Astrocyte of the cerebellum (primary cell): ENCODE results near the gene PIP4P1.

Experiments
- DNase-seq: peaks from one replicate; pipeline ENCODE4 v3.0.0-alpha.2; 2011; ENCODE audit warnings: low read depth
- H3K4me3 ChIP-seq: 2 replicates; pipeline ENCODE4 v1.5.1; 2011; ENCODE audit warnings: mild to moderate bottlenecking, low read depth, low read length, moderate library complexity
- CTCF ChIP-seq: IDR thresholded peaks from 2 replicates; pipeline ENCODE4 v1.5.1; 2012; ENCODE audit warnings: low read length, low read depth, moderate library complexity, mild to moderate bottlenecking; ENCODE audit errors: missing control alignments
- in situ Hi-C: cut with HindIII; loops from 2 replicates; pipeline ENCODE4 v1.10.0; 2017; ENCODE audit warnings: low sequenced_read_pairs

The PIP4P1 gene

GRCh38 chr14:20427231-20428009, 33.8 kb downstream of the PIP4P1 start:
- H3K4me3 ChIP-seq: no peak overlapping the region
- no peak for TF ChIP-seq CTCF
- in situ Hi-C loops: no loop called here
- DNase-seq: peak; percentile 35

GRCh38 chr14:20424851-20425250, 36.4 kb downstream of the PIP4P1 start:
- in situ Hi-C loops: no loop called here
- no peak overlapping the region for H3K4me3 ChIP-seq
- no peak for DNase-seq
- no peak for TF ChIP-seq CTCF

- in situ Hi-C loops: no loop called here
- no peak for DNase-seq
- no peak overlapping the region for H3K4me3 ChIP-seq
- no peak for TF ChIP-seq CTCF
Observed at GRCh38 chr14:20422886-20423285, 38.3 kb downstream of the PIP4P1 start.

- in situ Hi-C loops: no loop called here
- DNase-seq: no peak
- TF ChIP-seq CTCF: no peak
- H3K4me3 ChIP-seq: no peak overlapping the region
Observed at GRCh38 chr14:20421267-20421666, 40.0 kb downstream of the PIP4P1 start.

- in situ Hi-C loops: no loop called here
- DNase-seq: no peak
- TF ChIP-seq CTCF: no peak
- no peak overlapping the region for H3K4me3 ChIP-seq
Observed at GRCh38 chr14:20419419-20419818, 41.8 kb downstream of the PIP4P1 start.

- no peak overlapping the region for H3K4me3 ChIP-seq
- no peak for TF ChIP-seq CTCF
- in situ Hi-C loops: no loop called here
- DNase-seq: no peak
Observed at GRCh38 chr14:20418501-20418909, 42.7 kb downstream of the PIP4P1 start.
